ENCODE results near the gene FTCD.
"Not testable (repeated sequence)": the region's sequence is repeated elsewhere in the genome, so short reads cannot be mapped to it uniquely, and the experiment has no call there.

Gene FTCD

DNA sequence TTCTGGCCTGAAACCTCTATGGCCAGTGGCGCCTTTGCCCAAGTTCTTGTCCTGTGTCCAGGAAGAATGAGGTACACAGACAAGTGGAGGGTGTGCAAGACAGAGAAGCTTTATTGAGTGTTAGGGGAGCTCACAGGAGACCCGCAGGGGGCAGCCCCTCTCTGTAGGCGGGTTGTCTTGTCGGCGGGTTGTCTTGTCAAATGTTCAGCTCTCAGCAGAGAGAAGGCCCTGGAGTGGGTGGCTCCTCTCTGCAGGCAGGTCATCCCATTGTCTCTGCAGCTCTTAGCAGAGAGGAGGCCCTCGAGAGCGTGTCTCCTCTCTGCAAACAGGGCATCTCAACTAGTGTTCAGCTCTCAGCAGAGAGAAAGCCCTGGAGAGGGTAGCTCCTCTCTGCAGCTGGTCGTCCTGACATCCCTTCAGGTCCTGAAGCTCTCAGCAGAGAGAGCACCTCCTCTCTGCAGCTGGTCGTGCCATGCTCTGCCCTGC, 46.5 kb downstream of the FTCD start:
- no peak for DNase-seq

DNA sequence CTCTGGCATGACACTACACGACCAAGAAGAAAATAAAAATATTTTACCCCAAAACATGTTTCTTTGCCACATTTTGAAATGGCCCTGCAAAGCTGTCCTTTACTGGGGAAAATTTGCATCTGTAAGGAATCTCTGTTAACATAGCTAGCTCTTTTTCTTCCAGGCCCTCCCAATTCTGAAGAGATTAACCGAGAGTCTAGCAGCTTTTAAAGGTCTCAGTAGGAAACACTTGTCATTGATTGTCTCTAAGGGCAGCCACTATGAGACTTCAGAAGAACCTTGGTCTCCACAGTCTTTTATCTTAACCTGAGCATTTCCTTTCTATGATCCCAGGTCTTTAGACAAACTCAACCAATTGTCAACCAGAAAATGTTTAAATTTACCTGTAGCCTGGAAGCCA, 48.0 kb downstream of the FTCD start:
- not testable (repeated sequence) for DNase-seq

DNA sequence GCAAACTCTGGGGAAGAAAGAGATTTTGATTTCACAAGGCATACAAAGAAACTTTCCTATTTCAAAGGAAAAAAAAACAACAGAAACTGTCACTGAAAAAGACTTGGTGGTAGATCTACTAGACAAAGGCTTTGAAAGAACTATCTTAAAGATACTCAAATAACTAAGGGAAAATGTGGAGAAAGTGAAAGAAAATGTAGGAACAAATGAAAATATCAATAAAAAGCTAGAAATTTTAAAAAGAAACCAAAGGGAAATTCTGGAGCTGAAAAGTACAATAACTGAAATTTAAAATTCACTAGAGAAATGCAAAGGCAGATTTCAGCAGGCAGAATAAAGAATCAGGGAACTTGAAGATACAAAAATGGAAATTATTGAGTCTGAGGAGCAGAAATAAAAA, 51.3 kb downstream of the FTCD start:
- DNase-seq: no peak

DNA sequence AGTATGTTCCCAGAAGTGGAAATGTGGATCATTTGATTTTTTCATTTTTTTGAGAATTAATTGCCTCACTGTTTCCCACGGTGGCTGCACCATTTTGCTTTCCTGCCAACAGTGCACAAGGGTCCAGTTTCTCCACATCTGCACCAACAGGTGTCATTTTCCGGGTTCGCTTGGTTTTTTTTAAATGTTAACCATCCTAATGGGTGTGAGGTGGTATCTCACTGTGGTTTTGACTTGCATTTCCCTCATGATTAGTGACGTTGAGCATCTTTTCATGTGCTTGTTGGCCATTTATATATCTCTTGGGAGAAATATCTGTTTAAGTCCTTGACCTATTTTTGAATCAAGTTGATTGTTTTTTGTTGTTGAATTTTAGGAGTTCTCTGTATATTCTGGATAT, 54.5 kb downstream of the FTCD start:
- DNase-seq: no peak

DNA sequence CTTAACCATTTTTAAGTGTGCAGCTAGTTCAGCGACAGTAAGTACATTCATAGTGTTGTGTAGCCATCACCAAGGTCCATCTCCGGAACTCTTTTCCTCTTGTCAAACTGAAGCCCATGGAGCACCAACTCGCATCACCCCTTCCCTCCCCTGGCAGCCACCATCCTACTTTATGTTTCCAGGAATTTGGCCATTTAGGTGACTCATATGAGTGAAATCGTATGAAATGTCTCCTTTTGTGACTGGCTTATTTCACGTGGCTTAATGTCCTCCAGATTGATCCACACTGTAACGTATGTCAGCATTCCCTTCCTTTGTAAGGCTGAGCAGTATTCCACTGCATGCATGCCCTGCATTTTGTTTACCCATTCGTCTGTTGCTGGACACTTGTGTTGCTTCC, 55.0 kb downstream of the FTCD start:
- DNase-seq: no peak

DNA sequence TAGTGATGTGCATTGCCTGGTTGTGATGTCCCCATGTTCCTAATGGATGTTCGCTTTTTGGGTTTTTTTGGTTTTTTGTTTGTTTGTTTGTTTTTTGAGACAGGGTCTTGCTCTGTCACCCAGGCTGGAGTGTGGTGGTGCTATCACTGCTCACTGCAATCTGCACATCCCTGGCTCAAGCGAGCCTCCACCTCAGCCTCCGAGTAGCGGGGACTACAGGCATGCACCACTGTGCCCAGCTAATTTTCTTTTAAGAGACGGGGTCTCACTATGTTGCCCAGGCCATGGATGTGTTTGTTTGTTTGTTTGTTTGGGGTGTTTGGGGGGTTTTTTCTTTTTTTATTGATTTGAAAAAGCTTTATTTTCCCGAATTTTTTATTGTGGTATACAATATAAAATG, 55.4 kb downstream of the FTCD start:
- no peak for DNase-seq

DNA sequence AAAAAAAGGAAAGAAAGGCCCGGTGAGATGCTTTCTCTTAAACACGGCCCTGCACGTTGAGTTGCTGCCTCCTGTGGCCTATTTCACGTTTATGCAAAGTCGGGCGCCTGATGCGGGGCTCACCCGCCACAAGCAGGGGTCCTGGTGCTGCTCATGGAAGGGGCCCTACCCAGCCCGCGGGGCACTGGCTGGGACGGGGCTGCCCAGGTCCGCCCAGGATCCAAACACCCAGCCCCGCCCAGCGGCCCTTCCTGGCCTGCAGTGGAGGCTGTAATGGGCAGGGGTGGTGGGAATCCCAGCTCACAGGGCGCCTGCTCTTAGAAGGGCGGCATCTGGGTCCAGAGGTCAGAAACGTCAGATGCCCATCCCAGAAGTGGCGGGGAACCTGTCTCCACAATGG, 55.9 kb downstream of the FTCD start:
- DNase-seq: no peak

DNA sequence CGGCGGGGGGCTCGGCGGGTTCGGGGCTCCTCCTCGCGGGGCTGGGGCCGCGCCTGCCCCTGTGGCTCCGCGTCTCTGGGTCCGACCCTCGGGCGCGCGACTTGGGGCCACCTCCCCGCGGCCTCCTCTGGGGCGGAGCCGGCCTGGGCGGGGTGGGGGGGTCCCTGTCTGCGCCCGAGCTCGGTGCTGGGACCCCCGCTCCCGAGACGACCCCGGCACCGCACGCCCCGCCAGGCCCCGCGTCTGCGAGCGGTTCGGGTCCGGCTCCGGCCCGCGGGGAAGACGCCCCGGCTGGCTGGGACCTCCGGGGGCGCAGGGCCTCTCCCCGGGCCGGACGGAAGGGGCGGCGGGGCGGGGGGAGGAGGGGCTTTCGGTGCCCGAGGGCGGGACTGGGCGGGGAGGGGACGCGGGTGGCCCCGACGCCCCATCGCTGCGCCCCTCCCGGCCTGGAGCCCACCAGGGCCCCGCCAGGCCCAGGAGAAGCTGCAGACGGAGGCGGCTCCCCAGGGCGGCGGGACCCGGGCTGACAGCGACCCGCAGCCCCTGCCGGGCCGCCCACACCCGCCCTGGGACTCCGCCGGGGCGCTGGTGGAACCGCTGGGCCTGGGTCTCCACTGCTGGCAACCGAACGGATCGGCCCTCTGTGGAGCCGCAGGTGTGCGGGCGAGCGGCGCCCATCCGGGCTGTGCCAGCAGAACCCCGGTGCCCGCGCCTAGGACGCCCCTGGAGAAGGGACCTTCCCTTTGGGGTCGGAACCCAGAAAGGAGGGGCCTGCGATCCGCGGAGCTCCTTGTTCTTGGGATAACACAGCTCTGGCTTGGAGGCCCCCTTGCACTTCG, 56.9 kb downstream of the FTCD start:
- no peak for DNase-seq

DNA sequence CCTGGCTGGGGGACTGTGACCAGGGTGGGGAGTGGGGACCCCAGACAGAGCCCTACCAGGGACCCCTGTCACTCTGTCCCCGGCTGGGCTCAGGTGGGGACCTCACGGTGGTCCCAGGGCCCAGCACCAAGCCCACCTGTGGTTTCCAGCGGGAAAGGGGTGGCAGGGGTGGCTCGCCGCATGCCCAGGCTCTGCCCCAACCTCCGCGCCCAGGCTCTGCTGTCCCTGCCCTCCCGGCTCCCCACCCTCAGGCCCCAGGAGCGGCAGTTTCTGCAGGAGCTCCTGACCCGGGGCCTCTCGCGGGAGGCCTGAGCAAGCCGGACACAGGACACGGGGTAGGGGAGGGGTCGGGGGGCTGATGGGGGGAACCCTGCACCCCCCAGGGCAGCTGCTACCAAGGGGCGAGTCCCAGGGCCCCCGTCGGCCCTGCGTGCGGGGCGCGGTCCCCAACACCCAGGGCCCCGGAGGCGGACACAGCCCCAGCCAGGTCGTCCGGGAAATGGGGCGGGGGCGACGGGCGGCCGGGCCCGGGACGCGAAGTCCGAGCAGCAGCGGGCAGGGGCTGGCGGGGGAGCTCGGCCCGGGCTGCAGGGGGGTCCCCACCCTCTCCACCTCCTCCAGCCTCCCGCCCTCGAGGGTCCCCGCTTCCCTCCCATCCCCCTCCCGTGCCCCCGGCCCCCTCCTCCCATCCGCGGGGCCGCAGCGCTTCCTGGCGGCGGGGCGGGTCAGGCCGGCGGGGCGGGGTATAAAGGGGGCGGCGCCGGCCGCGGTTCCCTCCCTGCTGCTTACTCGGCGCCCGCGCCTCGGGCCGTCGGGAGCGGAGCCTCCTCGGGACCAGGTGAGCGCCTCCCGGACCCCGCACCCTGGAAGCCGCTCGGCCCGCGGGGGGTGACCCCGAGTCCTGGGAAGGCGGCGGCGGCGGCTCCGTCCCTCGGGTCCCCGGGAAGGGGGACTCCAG, 57.8 kb downstream of the FTCD start, which contains the start of gene COL6A2:
TSS of gene COL6A2 (plus strand) at position 777 of the 958 bp plus-strand sequence.
- DNase-seq: peak in 1 of 2 experiments; percentile 18

DNA sequence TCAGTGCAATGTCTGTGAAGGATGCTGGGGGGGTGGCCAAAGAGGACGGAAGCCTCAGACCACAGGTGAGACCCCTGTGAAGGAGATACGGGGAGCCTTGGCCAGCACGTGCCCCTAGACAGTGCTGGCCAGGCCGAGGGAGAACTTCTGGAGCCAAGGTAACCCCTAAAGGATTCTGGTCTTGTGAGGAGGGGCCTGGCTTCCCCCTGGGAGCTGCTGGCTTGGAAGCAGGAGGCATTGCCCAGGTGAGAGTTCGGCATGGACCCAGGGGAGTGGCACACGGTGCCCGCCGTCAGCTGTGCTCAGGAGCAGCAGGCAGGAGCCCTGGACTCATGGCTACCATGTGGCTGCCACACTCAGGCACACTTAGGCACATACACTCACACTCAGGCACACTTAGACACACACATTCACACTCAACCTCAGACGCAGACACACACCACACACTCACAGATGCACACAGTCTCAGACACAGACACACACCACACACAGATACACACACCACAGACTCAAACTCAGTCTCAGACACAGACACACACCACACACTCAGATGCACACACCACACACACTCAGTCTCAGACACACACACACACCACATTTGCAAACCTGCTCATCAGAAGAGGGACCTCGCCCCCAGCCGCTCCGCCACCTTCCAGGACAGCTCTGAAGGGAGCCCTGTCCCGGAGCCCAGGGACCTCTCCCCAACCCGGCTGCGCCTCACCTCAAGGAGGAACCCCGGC, 58.6 kb downstream of the FTCD start:
- DNase-seq: no peak

DNA sequence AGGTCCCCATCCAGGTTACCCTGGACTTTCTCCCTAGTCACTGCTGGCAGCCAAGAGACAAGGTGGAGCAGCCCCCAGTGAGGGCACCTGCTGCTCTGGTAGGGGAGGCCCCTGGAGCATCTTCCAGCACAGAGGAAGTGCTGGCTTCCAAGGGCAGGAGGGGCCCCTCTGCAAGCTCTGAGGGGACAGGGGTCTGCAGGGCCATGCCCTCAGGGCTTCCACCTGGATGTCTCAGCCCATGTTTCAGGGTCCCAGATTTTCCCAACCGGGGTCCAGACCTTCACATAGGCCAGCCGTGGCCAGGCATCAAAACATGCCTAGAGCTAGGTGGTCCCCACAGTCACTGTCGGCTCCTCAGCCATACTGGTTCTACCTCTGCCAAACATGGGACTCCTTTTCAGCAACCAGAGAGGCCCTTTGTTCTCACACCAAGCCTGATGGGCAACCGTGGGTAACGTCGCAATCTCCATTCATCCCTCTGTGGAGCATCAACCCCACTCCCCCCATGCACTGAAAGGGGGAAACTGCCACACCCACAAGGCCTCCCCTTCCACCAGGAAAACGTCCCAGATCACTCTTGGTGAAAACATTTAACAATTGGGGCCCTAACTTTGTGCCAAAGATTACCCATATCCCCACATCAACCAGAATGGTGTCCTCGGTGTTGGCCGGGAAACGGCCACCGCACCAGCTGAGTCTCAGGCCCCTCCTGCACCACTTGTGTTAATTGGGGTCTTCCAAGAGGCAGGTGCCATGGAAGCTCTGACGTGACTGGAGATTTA, 59.4 kb downstream of the FTCD start:
- no peak for DNase-seq

DNA sequence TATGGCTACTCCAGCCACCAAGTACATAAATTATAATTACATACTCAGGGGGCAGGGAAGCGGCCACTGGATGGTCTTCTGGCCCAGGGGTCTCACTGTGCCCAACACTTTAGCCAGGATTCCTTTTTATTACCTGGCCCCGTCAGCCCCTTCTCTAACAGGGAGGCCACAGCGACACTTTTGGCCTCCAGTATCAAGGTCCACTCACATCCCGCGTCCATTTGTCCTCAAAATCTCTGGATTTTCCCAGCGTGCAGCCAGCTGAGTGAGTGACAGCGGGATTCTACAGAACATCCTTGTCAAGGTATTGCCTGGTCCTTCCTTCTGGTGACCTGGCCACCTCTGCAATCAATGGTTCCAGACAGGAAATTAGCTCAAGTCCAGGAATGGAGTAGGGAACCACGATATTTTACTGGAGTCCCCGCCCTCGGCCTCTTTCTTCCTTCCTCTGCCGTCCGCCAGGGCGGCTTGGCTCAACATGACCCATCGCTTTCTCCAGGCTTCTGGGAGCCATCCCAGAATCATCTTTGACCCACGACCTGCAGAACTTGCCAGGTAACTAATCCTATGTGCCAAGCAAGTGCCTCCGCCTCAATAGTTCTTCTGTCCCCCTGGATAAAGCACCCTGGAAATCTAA, 60.2 kb downstream of the FTCD start:
- DNase-seq: no peak

DNA sequence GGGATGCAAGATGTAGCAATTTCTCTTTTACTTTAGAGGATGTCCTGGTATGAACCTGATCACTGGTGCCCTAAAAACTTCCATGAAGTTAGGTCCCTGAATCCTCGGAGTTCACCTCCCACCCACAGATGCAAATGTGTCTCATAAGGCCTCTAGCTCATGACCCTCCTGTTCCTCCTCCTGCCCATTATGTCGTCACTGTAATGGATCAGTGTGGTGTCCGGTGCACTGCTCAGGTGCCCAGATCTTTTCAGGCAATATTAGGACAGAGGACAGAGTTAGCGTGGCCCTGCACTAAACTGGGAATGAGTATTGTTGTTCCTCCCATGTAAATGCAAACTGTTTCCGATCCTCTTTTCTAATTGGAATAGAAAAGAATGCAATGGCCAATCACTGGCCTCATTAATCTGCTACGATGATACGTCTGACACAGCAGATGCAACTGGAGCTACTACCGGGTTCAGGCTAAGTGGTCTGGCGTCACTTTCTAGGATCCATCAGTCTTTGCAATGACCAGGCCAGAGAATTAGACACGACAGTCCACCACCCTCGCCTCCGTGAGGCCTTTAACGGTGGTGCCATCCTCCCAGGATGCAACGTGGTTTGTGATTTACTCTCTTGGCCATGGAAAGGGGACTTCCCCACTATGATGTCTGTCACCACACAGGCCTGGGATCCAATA, 60.8 kb downstream of the FTCD start:
- DNase-seq: no peak

DNA sequence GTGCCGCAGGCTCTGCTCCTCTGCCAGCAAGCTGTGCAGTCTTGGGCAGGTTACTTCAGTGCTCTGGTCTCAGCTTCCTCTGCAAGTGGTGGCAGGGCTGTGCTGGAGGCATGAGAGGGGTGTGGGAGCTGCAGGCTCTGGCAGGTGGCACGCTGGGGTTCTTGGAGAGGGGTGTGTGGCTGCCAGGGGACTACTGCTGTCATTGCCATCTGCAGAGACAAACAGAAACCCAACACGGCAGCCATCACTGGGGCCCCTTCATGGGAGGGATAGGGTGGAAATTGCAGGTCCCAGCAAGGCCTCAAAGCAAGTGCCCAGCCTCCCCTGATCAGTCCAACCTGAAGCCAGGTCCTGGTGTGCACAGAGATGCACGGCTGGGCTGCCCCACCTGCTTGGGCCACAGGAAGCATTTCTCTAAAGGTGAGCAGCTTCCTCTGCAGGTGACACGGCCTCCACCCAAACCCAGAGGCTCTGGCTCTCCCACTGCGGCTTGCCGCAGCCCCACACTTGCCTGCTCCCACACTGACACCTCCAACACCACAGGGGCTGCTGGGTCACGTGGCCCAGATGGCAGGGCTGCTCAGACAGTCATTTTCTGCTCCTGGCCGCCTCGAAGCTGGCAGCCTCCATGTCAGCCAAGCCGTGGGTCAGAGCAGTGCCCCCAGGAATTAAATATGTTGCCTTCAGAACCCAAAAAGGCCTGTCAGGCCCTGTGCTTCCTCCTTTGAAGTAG, 61.5 kb downstream of the FTCD start:
- DNase-seq: no peak

DNA sequence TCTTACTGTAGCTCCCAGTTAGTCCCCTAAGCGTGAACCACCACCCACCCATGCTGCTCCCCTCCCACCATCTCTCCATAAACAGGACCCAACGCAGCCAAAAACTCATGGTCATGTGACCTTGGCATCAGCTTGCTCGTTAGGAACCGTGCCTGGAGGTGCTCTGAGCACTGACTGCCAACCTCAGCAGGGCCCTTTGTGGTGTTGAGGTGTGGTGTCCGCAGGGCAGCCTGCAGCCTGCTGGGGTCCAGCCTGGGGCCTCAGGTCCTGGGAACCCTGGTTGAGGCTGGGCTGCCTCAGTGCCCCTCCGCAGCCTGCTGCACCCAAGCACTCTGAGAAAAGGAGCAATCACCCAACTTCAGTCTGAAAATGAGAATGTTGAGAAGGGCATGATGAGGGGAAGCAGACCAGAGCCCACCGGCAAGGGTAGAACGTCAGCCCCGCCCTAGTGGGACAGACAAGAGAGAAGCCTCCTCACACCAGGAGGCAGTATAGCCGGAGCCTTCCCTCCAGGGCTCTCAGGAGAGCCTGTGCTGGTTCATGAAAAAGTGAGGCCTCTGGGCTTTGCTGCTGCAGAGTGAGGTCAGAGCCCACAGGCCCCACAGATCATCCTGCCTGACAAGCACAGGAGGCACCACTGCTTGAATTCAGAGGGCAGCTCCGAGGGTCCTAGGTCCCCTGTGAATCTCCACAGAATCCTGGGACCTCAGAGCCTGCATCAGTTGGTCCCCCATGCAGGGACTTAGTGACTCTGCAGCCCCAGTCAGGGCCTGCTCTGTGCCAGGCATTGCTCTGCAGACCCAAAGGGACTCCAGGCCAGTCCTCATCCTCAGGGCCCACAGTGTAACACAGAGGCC, 62.3 kb downstream of the FTCD start:
- DNase-seq: no peak

DNA sequence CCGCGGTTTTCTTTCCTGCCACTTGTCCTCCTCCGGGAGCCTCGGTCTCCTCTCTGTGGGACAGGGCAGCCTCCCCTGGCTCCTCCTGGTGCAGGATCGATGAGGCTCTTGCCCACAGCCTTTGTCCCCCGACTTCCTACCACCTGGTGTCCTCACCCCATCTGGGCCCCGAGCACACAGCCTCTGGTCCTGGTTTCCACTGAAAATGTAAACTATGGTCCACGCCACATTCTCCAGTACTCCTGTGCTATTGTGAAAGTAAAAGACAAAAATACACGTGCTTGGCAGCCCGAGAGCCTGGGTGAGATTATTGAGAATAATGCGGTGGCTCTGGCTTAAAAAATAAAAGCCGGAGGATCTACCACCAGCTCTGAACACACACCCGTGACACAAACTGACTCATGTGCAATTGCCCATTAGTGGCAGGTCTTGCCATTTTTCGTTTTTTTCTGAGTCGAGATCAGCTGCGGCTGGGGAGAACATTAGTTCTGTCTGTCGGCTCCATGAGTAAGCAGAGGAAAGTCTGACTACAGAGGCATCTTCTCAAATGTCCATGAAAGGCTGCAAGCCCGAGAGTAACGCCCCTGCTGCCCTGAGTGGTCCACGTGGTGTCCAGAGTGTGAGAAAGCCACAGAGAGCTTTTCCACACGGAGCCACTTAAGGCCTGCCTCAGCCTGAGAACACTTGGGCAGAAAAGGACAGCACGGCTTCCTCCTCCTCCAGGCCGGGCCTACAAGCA, 63.2 kb downstream of the FTCD start:
- DNase-seq: no peak

DNA sequence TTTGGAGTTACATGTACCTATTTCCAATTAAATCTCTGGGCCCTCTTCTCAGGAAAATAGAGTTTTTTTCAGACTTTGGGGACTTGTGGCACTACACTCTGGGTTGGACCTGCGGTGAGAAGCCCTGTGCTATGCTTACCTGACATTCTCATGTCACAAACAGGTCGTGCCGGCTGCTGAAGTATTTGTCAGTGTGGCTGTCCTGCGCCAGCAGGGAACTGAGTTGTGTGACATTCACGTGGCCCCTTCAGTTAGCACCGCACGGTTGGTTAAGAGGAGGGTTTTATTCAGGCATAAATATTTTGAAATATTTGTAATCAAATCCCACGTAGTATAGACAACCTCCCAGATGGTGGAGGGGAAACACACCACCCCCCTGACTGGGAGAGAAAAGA, 63.8 kb downstream of the FTCD start:
- no peak for DNase-seq

DNA sequence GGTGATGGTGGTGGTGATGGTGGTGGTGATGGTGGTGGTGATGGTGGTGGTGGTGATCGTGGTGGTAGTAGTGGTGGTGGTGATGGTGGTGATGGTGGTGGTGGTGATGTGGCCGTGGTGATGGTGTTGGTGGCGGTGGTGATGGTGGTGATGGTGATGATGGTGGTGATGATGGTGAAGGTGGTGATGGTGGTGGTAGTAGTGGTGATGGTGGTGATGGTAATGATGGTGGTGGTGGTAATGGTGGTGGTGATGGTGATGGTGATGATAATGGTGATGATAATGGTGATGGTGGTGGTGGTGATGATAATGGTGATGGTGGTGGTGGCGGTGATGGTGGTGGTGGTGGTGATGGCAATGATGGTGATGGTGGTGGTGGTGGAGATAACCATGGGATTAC, 64.3 kb downstream of the FTCD start:
- no peak for DNase-seq

DNA sequence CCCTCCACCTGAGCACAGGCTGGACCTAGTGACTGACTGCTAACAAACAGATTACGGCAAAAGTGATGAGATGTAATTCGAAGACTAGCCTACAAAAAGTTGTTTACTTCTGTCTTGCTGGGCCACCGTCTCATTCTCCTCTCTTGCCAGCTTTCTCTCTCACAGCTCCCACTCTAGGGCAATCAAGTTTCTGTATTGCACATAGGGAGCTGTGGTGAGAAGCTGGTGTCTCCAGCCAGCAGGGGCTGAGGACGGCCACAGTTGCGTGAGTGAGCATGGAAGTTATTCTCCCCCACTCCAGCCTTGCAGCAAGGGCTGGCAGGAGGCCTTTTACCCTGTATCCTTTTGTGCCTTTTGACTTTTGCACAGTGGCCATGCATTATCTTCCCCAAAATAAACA, 66.1 kb downstream of the FTCD start:
- no peak for DNase-seq

All from Kasumi-1 (cell line).